Thyroid gland (tissue), 4 donors: ENCODE data around the gene TMEM161A.

Source experiments
- CTCF ChIP-seq, 6 experiments: fragments of 200-600 bp in 3 of 6; fragments of 450-650 bp in 3 of 6; sonication (generic) in 3 of 6; IDR thresholded peaks; one replicate each; pipeline ENCODE4 v1.5.1; 2016 to 2019; ENCODE audit warnings: antibody characterized with exemption in 6 of 6, mild to moderate bottlenecking in 2 of 6, inconsistent platforms in 1 of 6, moderate library complexity in 1 of 6
- POLR2A ChIP-seq, 2 donors: fragments of 450-650 bp; IDR thresholded peaks; one replicate each; pipeline ENCODE4 v1.6.1; 2017; ENCODE audit warnings: antibody characterized with exemption in 2 of 2, mild to moderate bottlenecking in 2 of 2, moderate library complexity in 1 of 2

GRCh38 chr19:19123386-19123785, 14.9 kb downstream of the TMEM161A start:
- TF ChIP-seq POLR2A (IDR thresholded peaks at IDR 0.05), result no peak
- TF ChIP-seq CTCF (IDR thresholded peaks at IDR 0.05), result no peak
